Measurements from ENCODE around the gene UBE2V1. TPM values are rescaled to one million over a fixed set of nuclear protein-coding genes. Genes with fewer than 3 reads are reported as not detected.
"Not testable (repeated sequence)": the region's sequence is repeated elsewhere in the genome, so short reads cannot be mapped to it uniquely, and the experiment has no call there.

The UBE2V1 gene
- total RNA-seq, 1 experiment from 2014 or later: 119 TPM

GRCh38 chr20:50085481-50086365 is 27.2 kb downstream of the UBE2V1 start:
- H3K27me3 ChIP-seq (ENCODE audit: low read length): no peaks in the 10 kb centered on the region
- no peak overlapping the region for H3K4me3 ChIP-seq (ENCODE audit: low read length)
- ATAC-seq: peak; percentile 68
- no TSS peak for BruUV-seq (replicated peaks)
- peaks cover 31% of the 10 kb centered on the region for H3K79me2 ChIP-seq (ENCODE audit: low read length)
- H3K4me1 ChIP-seq (ENCODE audit: insufficient read depth, low read length): peaks cover 27% of the 10 kb centered on the region
- no peak for TF ChIP-seq EZH2phosphoT487 (IDR thresholded peaks at IDR 0.05; ENCODE audit: borderline replicate concordance, low read length)
- peak; percentile 98 for TF ChIP-seq CTCF (conservative IDR thresholded peaks at IDR 0.05; ENCODE audit: low read depth, low read length)
- TF ChIP-seq EZH2 (IDR thresholded peaks at IDR 0.05; ENCODE audit: low read length, unreplicated experiment): no peak
- DNase-seq: peak; percentile 75
- H4K20me1 ChIP-seq (ENCODE audit: low read length): peaks cover 16% of the 10 kb centered on the region
- POLR2A ChIA-PET (ENCODE audit: unreplicated experiment): no interaction called here
- no peaks in the 10 kb centered on the region for H3F3A ChIP-seq (ENCODE audit: low read length, unreplicated experiment)
- H3K9ac ChIP-seq (ENCODE audit: low read length): no peak overlapping the region
- no peak overlapping the region for H2AFZ ChIP-seq (ENCODE audit: low read length)
- peak overlapping the region; percentile 63 for H3K4me2 ChIP-seq (ENCODE audit: low read length)
- H3K27ac ChIP-seq (ENCODE audit: low read length): peak overlapping the region; percentile 18
- no peaks in the 10 kb centered on the region for H3K9me3 ChIP-seq (ENCODE audit: low read length)
- intact Hi-C loops (cut with micrococcal nuclease): loop anchor here (2.0 to 5.0 kb wide), 2 partner anchors 27 to 108 kb away; partner anchors contain the start of gene UBE2V1
- H3K36me3 ChIP-seq (ENCODE audit: low read depth, low read length): peaks cover 32% of the 10 kb centered on the region; the same call in 1 of the 2 replicates
- H3K9me2 ChIP-seq (replicated peaks; ENCODE audit: low read length): no peaks in the 10 kb centered on the region
- CTCF ChIA-PET: interaction anchor here (0.6 to 1.0 kb wide), 4 partner anchors 14 to 107 kb away, joined by 3 to 5 read pairs (median 4); no protein-coding TSS in a partner anchor

- Histone ChIP-seq H3K4me3 (ENCODE audit: low read length) (no peak overlapping the region), H3K4me1 (ENCODE audit: insufficient read depth, low read length) (peaks cover 27% of the 10 kb centered on the region), H3K9ac (ENCODE audit: low read length) (no peak overlapping the region), H3K36me3 (ENCODE audit: low read depth, low read length) (peaks cover 26% of the 10 kb centered on the region; the same call in 1 of the 2 replicates), H2AFZ (ENCODE audit: low read length) (no peak overlapping the region), H3K27me3 (ENCODE audit: low read length) (no peaks in the 10 kb centered on the region), H3F3A (ENCODE audit: low read length, unreplicated experiment) (no peaks in the 10 kb centered on the region), H4K20me1 (ENCODE audit: low read length) (peaks cover 16% of the 10 kb centered on the region), H3K27ac (ENCODE audit: low read length) (no peak overlapping the region), H3K9me3 (ENCODE audit: low read length) (no peaks in the 10 kb centered on the region), H3K9me2 (replicated peaks; ENCODE audit: low read length) (no peaks in the 10 kb centered on the region), H3K4me2 (ENCODE audit: low read length) (no peak overlapping the region), H3K79me2 (ENCODE audit: low read length) (peaks cover 24% of the 10 kb centered on the region)
- BruUV-seq (replicated peaks): no TSS peak
- DNase-seq: no peak
- CTCF ChIA-PET: no interaction called here
- intact Hi-C loops (cut with micrococcal nuclease): loop anchor here (5.0 kb wide), 1 partner anchor 108 kb away; no protein-coding TSS in a partner anchor
- POLR2A ChIA-PET (ENCODE audit: unreplicated experiment): no interaction called here
- no peak for ATAC-seq
- TF ChIP-seq EZH2 (IDR thresholded peaks at IDR 0.05; ENCODE audit: low read length, unreplicated experiment) (no peak), EZH2phosphoT487 (IDR thresholded peaks at IDR 0.05; ENCODE audit: borderline replicate concordance, low read length) (no peak), CTCF (conservative IDR thresholded peaks at IDR 0.05; ENCODE audit: low read depth, low read length) (no peak)
These were observed 27.8 kb downstream of the UBE2V1 start for GRCh38 chr20:50085146-50085480.

GRCh38 chr20:50083034-50083433 is 29.9 kb downstream of the UBE2V1 start:
- no peaks in the 10 kb centered on the region for H3K9me3 ChIP-seq (ENCODE audit: low read length)
- H3K4me2 ChIP-seq (ENCODE audit: low read length): no peak overlapping the region
- H3K27ac ChIP-seq (ENCODE audit: low read length): no peak overlapping the region
- H3K4me1 ChIP-seq (ENCODE audit: insufficient read depth, low read length): peaks cover 25% of the 10 kb centered on the region
- ATAC-seq: no peak
- no TSS peak for BruUV-seq (replicated peaks)
- TF ChIP-seq EZH2 (IDR thresholded peaks at IDR 0.05; ENCODE audit: low read length, unreplicated experiment) (no peak), CTCF (conservative IDR thresholded peaks at IDR 0.05; ENCODE audit: low read depth, low read length) (no peak), EZH2phosphoT487 (IDR thresholded peaks at IDR 0.05; ENCODE audit: borderline replicate concordance, low read length) (no peak)
- intact Hi-C loops (cut with micrococcal nuclease): no loop called here
- H3K9me2 ChIP-seq (replicated peaks; ENCODE audit: low read length): no peaks in the 10 kb centered on the region
- H3F3A ChIP-seq (ENCODE audit: low read length, unreplicated experiment): no peaks in the 10 kb centered on the region
- H4K20me1 ChIP-seq (ENCODE audit: low read length): peaks cover 12% of the 10 kb centered on the region
- ChIA-PET POLR2A (ENCODE audit: unreplicated experiment) (interaction anchor here (0.6 kb wide), 1 partner anchor 23 kb away, joined by 3 read pairs; no protein-coding TSS in a partner anchor), CTCF (no interaction called here)
- H3K27me3 ChIP-seq (ENCODE audit: low read length): no peaks in the 10 kb centered on the region
- H3K36me3 ChIP-seq (ENCODE audit: low read depth, low read length): peaks cover 22% of the 10 kb centered on the region; the same call in 1 of the 2 replicates
- no peak overlapping the region for H2AFZ ChIP-seq (ENCODE audit: low read length)
- DNase-seq: no peak
- H3K9ac ChIP-seq (ENCODE audit: low read length): no peak overlapping the region
- H3K4me3 ChIP-seq (ENCODE audit: low read length): no peak overlapping the region
- peaks cover 9% of the 10 kb centered on the region; the same call in 1 of the 2 replicates for H3K79me2 ChIP-seq (ENCODE audit: low read length)

GRCh38 chr20:50082056-50082455 is 30.9 kb downstream of the UBE2V1 start:
- BruUV-seq (replicated peaks); H3K9me2 ChIP-seq (replicated peaks; ENCODE audit: low read length); CTCF ChIA-PET; ATAC-seq; H3K9ac ChIP-seq (ENCODE audit: low read length); H3K4me2 ChIP-seq (ENCODE audit: low read length); H3K79me2 ChIP-seq (ENCODE audit: low read length); H3K9me3 ChIP-seq (ENCODE audit: low read length); H3K27me3 ChIP-seq (ENCODE audit: low read length); intact Hi-C loops (cut with micrococcal nuclease); H2AFZ ChIP-seq (ENCODE audit: low read length); H3K27ac ChIP-seq (ENCODE audit: low read length); POLR2A ChIA-PET (ENCODE audit: unreplicated experiment); H3F3A ChIP-seq (ENCODE audit: low read length, unreplicated experiment); H3K4me3 ChIP-seq (ENCODE audit: low read length); DNase-seq: not testable (repeated sequence)
- H3K36me3 ChIP-seq (ENCODE audit: low read depth, low read length): peaks cover 18% of the 10 kb centered on the region; the same call in 1 of the 2 replicates
- H4K20me1 ChIP-seq (ENCODE audit: low read length): peaks cover 10% of the 10 kb centered on the region
- H3K4me1 ChIP-seq (ENCODE audit: insufficient read depth, low read length): peaks cover 16% of the 10 kb centered on the region
